Measurements from ENCODE around the gene RIMS4. TPM values are rescaled to one million over a fixed set of nuclear protein-coding genes. Genes with fewer than 3 reads are reported as not detected.

Gene RIMS4
- total and polyA plus RNA-seq, 9 of the 15 experiments (the other 6 are each of a cell fraction or from before 2014, with no cell fraction given), result 0.04 TPM; not detected in 8

GRCh38 chr20:44742304-44743079 is 67.9 kb downstream of the RIMS4 start:
- H3K36me3 ChIP-seq (ENCODE audit: control insufficient read depth, insufficient read depth, low read length), result no peaks in the 10 kb centered on the region
- no peaks in the 10 kb centered on the region for H4K20me1 ChIP-seq (replicated peaks; ENCODE audit: control insufficient read depth, insufficient read depth, low read length)
- peaks cover 3 to 10% of the 10 kb centered on the region in 2 experiments; a peak in 3 of 5 replicates for H3K4me1 ChIP-seq (replicated peaks in 1 of 2; ENCODE audit: control insufficient read depth in 2 of 2, insufficient read depth in 2 of 2, low read length in 2 of 2)
- ChIA-PET POLR2A (no interaction called here), CTCF (ENCODE audit: low intra/inter-chr PET ratio) (interaction anchor here (0.7 kb wide), 1 partner anchor 146 kb away, joined by 4 read pairs; no protein-coding TSS in a partner anchor)
- H3K27me3 ChIP-seq (ENCODE audit: control insufficient read depth in 2 of 2, insufficient read depth in 2 of 2, low read length in 2 of 2), result peaks cover 0 to 9% of the 10 kb centered on the region in 2 experiments; a peak in 3 of 5 replicates
- in situ Hi-C loops (cut with MboI), result loop anchor here (5.0 to 10.0 kb wide), 2 partner anchors 55 to 122 kb away; no protein-coding TSS in a partner anchor
- H3K79me2 ChIP-seq (ENCODE audit: control insufficient read depth, insufficient read depth, low read length), result no peaks in the 10 kb centered on the region
- no peak overlapping the region for H3K4me2 ChIP-seq (ENCODE audit: insufficient read depth, low read length)
- DNase-seq (ENCODE audit: extremely low read depth in 1 of 4, low spot score in 3 of 4) (no peak), ATAC-seq (no peak), FAIRE-seq (no peak)
- H3K9me1 ChIP-seq (ENCODE audit: control insufficient read depth, insufficient read depth, low read length), result no peaks in the 10 kb centered on the region
- no peak overlapping the region for H3K9ac ChIP-seq (ENCODE audit: insufficient read depth in 1 of 2, low read depth in 2 of 2, low read length in 2 of 2)
- no peak overlapping the region for H3K4me3 ChIP-seq
- intact Hi-C loops (cut with micrococcal nuclease), result no loop called here
- no peak overlapping the region for H2AFZ ChIP-seq (ENCODE audit: low read depth, low read length)
- BruUV-seq (replicated peaks), result no TSS peak
- H3K9me3 ChIP-seq (replicated peaks; ENCODE audit: control insufficient read depth, insufficient read depth, low read depth, low read length), result no peaks in the 10 kb centered on the region
- no peak overlapping the region for H3K27ac ChIP-seq (ENCODE audit: extremely low read depth, low read depth, low read length)
- 22% methylated on average over 13 of the region's 14 CpGs for WGBS (ENCODE audit: insufficient coverage, low coverage, missing lambda C conversion rate)
- TF ChIP-seq SMAD4 (CRISPR knock-in tag; conservative IDR thresholded peaks at IDR 0.05), result no peak
- no peak for TF ChIP-seq THRA (IDR thresholded peaks at IDR 0.05)
- TF ChIP-seq E2F5 (CRISPR knock-in tag; IDR thresholded peaks at IDR 0.05), result no peak
- no peak for TF ChIP-seq ZNF354B (CRISPR knock-in tag; IDR thresholded peaks at IDR 0.05)
- TF ChIP-seq OTX1 (CRISPR knock-in tag; IDR thresholded peaks at IDR 0.05), result no peak
- TF ChIP-seq BRF2 (IDR thresholded peaks at IDR 0.05; ENCODE audit: borderline replicate concordance, insufficient read depth, insufficient read length), result no peak
- TF ChIP-seq RBBP5 (IDR thresholded peaks at IDR 0.05; ENCODE audit: borderline replicate concordance, insufficient read depth, low read length, poor library complexity, severe bottlenecking), result no peak
- no peak for TF ChIP-seq ZNF407 (IDR thresholded peaks at IDR 0.05; ENCODE audit: low read depth)
